GM13976 (cell line): Measurements from ENCODE around the gene LYPD3.

Experiments used
- DNase-seq: peaks from one replicate; pipeline ENCODE4 v3.0.0; 2012; ENCODE audit warnings: low spot score
- in situ Hi-C: fragments of 300-500 bp; cut with MboI; formaldehyde crosslinking; loops from one replicate; pipeline ENCODE4 v1.12.0; 2022; ENCODE audit warnings: low sequenced_read_pairs, mixed read lengths, inconsistent platforms; ENCODE audit not compliant: unreplicated experiment
- TF ChIP-seq, protein P1 (sequence below): IDR thresholded peaks from 2 replicates; pipeline ENCODE4 v1.5.1; 2012; ENCODE audit warnings: borderline replicate concordance, mild to moderate bottlenecking; ENCODE audit not compliant: insufficient read depth; ENCODE audit errors: extremely low read depth, missing control alignments, control extremely low read depth

LYPD3 gene

GRCh38 chr19:43471091-43471490 lies 5.7 kb upstream of the LYPD3 start:
- TF ChIP-seq, protein P1, sequence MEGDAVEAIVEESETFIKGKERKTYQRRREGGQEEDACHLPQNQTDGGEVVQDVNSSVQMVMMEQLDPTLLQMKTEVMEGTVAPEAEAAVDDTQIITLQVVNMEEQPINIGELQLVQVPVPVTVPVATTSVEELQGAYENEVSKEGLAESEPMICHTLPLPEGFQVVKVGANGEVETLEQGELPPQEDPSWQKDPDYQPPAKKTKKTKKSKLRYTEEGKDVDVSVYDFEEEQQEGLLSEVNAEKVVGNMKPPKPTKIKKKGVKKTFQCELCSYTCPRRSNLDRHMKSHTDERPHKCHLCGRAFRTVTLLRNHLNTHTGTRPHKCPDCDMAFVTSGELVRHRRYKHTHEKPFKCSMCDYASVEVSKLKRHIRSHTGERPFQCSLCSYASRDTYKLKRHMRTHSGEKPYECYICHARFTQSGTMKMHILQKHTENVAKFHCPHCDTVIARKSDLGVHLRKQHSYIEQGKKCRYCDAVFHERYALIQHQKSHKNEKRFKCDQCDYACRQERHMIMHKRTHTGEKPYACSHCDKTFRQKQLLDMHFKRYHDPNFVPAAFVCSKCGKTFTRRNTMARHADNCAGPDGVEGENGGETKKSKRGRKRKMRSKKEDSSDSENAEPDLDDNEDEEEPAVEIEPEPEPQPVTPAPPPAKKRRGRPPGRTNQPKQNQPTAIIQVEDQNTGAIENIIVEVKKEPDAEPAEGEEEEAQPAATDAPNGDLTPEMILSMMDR = no peak

DNA sequence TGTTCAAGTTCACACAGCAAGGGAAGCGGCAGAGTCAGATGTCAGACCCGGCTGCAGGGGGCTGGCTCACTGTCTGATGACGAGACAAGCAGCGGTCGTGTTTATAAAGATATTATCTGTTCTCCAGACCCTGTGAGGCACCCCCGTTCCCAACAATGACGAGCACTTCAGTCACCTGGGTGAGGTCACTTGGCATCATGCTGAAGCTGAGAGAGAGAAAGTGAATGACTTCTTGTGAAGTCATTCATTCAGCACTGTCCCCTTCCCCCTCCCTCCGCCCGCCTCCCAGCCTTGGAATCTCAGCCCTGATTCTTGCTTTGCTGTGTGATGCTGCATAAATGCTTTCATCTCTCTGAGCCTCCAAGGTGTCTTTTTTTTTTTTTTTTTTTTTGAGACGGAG lies 4.9 kb upstream of the LYPD3 start:
- no peak for DNase-seq
- in situ Hi-C loops = no loop called here
- TF ChIP-seq, protein P1 = no peak

More at GRCh38 chr19:43471091-43471490, 5.7 kb upstream of the LYPD3 start:
- DNase-seq = no peak
- in situ Hi-C loops = no loop called here

DNA sequence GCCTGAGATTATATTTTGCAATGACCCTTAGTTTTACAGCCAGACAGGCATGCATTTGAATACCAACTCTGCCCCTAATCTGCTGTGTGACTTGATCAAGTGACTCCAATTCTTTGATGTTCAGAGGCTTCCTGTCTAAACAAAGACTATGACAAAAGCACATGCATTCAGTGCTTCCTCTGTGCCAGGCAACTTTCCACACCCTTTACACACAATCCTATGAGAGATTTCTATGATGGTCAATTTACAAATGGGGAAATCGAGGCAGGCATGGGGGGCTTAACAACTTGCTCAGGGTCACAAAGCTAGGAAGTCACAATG lies 3.7 kb upstream of the LYPD3 start:
- TF ChIP-seq, protein P1 = no peak
- in situ Hi-C loops = no loop called here
- DNase-seq = no peak

- TF ChIP-seq, protein P1 = no peak
- DNase-seq = no peak
- in situ Hi-C loops = no loop called here
These were observed 3.1 kb upstream of the LYPD3 start for GRCh38 chr19:43468354-43469159.

DNA sequence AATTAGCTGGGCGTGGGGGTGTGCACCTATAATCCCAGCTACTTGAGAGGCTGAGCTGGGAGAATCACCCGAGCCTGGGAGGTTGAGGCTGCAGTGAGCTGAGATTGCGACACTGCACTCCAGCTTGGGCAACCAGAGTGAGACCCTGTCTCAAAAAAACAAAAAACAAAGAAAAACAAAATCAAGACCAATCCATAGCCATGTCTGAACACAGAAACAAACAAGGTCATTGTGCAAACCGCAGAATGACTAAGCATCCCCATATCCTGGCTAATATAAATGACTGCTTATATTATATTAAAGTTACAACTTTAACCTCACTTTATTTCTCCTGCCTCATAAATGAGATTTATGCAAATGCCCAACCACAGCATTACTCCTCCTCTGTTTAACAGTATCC lies 2.3 kb upstream of the LYPD3 start:
- DNase-seq = no peak
- in situ Hi-C loops = no loop called here
- TF ChIP-seq, protein P1 = no peak

DNA sequence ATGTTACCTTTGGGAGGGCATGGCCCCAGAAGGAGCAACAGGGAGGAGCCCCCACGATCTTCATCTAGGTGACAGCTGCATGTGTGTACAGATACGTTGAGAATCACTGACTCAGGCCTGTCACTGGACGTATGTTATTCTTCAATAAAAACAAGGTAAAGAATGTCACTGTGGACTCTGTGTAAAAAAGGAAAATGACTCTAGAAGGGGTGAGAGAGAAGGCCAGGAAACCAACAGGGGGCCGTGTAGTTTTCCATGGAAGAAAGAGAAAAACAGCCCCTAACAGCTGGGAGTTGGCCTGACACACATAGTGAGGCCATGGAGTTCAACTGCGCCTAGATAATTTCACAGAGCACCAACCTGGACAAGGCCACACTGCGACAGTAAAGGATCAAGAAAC lies 1.9 kb upstream of the LYPD3 start:
- no peak for DNase-seq
- in situ Hi-C loops = no loop called here
- TF ChIP-seq, protein P1 = no peak

DNA sequence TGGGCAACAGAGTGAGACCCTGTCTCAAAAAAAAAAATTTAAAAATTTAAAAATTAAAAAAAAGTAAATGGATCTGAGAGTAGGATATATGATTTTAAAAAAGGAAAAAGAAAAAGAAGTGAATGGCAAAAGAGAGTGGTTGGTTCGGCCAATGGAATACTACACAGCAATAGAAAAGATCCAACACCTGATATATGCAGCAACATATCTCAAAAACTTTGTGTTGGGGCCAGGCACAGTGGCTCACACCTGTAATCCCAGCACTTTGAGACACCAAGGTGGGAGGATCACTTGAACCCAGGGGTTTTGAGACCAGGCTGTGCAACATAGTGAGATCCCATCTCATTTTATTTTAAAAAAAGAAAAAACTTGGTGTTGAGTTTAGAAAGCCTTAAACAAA lies 1.4 kb upstream of the LYPD3 start:
- in situ Hi-C loops = no loop called here
- DNase-seq = no peak
- TF ChIP-seq, protein P1 = no peak
